K562 (cell line): Measurements from ENCODE around the gene GALE. TPM values are rescaled to one million over a fixed set of nuclear protein-coding genes. Genes with fewer than 3 reads are reported as not detected.

ENCODE experiments used
- ADNP ChIP-seq: fragments of 200-800 bp; sonication (Bioruptor generic); IDR thresholded peaks from 2 replicates; pipeline ENCODE4 v1.6.1; 2016; ENCODE audit warnings: missing genetic modification characterization, missing compliant biosample characterization
- DNMT1 ChIP-seq: fragments of 450-650 bp; IDR thresholded peaks from 2 replicates; pipeline ENCODE4 v1.6.1; 2016; ENCODE audit warnings: antibody characterized with exemption, mild to moderate bottlenecking
- MEF2D ChIP-seq: conservative IDR thresholded peaks from 2 replicates; pipeline ENCODE4 v1.6.1; 2016; ENCODE audit warnings: low read depth, missing genetic modification characterization, missing compliant biosample characterization
- NCOA1 ChIP-seq: fragments of 450-650 bp; IDR thresholded peaks from 2 replicates; pipeline ENCODE4 v1.6.1; 2016; ENCODE audit warnings: low read depth
- PHF20 ChIP-seq: fragments of 450-650 bp; IDR thresholded peaks from 2 replicates; pipeline ENCODE4 v1.6.1; 2018; ENCODE audit not compliant: partially characterized antibody
- RB1 ChIP-seq: fragments of 450-650 bp; IDR thresholded peaks from 2 replicates; pipeline ENCODE4 v1.6.1; 2017; ENCODE audit warnings: low read depth, mild to moderate bottlenecking
- RNF2 ChIP-seq: sonication (generic); IDR thresholded peaks from 2 replicates; pipeline ENCODE4 v1.6.1; 2016
- STAT5B ChIP-seq: fragments of 250-450 bp; sonication (Bioruptor Pico); IDR thresholded peaks from 2 replicates; pipeline ENCODE4 v1.8.0; 2021; ENCODE audit warnings: mild to moderate bottlenecking, inconsistent platforms
- TCF7 ChIP-seq: sonication (generic); IDR thresholded peaks from 2 replicates; pipeline ENCODE4 v1.6.1; 2016; ENCODE audit warnings: antibody characterized with exemption, borderline replicate concordance
- XRCC5 ChIP-seq: fragments of 200-400 bp; formaldehyde crosslinking; IDR thresholded peaks from 2 replicates; pipeline ENCODE4 v1.6.1; 2017; ENCODE audit warnings: low read depth, mild to moderate bottlenecking, low read length
- ZC3H8 ChIP-seq: fragments of 450-650 bp; IDR thresholded peaks from 2 replicates; pipeline ENCODE4 v1.6.1; 2017
- ZNF263 ChIP-seq: sonication (generic); formaldehyde crosslinking; IDR thresholded peaks from 2 replicates; pipeline ENCODE4 v1.8.0; 2022; ENCODE audit warnings: mild to moderate bottlenecking, missing genetic modification reagents, borderline replicate concordance
- ZNF41 ChIP-seq: fragments of 250-450 bp; sonication (Bioruptor Pico); conservative IDR thresholded peaks from 2 replicates; pipeline ENCODE4 v1.4.0; 2020; ENCODE audit warnings: mild to moderate bottlenecking
- ZNF586 ChIP-seq: fragments of 450-650 bp; formaldehyde crosslinking; conservative IDR thresholded peaks from 2 replicates; pipeline ENCODE4 v1.4.0; 2020; ENCODE audit warnings: mild to moderate bottlenecking, moderate library complexity
- polyA plus RNA-seq, 8 experiments: library from polyadenylated mRNA; depleted of rRNA in 4 of 8; stranded (reverse) in 5 of 8; unstranded in 3 of 8; fragments of >200 nt; fragmentation: Nextera tagmentation in 2 of 8; fragmentation: Illumina TruSeq in 1 of 8; extraction: Ambion mirVana in 2 of 8; extraction: Trizol in 1 of 8; gene quantifications; 2 replicates each; pipeline versions ENCODE4 v1.2.1 to v1.2.3, GENCODE V29; 2011 to 2014; ENCODE audit warnings: inconsistent platforms in 1 of 8, missing spikeins in 1 of 8
- total RNA-seq, 7 experiments: library from RNA; depleted of rRNA in 6 of 7; stranded (reverse); fragments of >200 nt in 6 of 7; fragmentation: Illumina TruSeq in 2 of 7; extraction: Trizol in 2 of 7; gene quantifications; 2 replicates each; pipeline versions ENCODE4 v1.2.1 to v1.2.3, GENCODE V29; 2011 to 2021; ENCODE audit warnings: low replicate concordance in 1 of 7
- TF ChIP-seq, protein P1 (sequence below): fragments of 200-800 bp; sonication (Bioruptor generic); IDR thresholded peaks from 2 replicates; pipeline ENCODE4 v1.6.1; 2016; ENCODE audit warnings: missing genetic modification characterization, missing compliant biosample characterization
- TF ChIP-seq, protein P2 (sequence below): fragments of 250-450 bp; sonication (Bioruptor Pico); IDR thresholded peaks from 2 replicates; pipeline ENCODE4 v1.8.0; 2022; ENCODE audit warnings: inconsistent platforms
- TF ChIP-seq, protein P3 (sequence below), 2 experiments: fragments of 450-650 bp; conservative IDR thresholded peaks; 2 replicates each; pipeline ENCODE4 v1.6.1; 2017; ENCODE audit warnings: mild to moderate bottlenecking in 2 of 2, moderate library complexity in 2 of 2
- TF ChIP-seq, protein P4 (sequence below): sonication (generic); formaldehyde crosslinking; IDR thresholded peaks from 2 replicates; pipeline ENCODE4 v1.8.0; 2022; ENCODE audit warnings: missing genetic modification reagents, mild to moderate bottlenecking, borderline replicate concordance

The GALE gene
- total and polyA plus RNA-seq, 9 of the 15 experiments (the other 6 are each of a cell fraction or from before 2014, with no cell fraction given): 8.4 to 139 (median 88.3) TPM

DNA sequence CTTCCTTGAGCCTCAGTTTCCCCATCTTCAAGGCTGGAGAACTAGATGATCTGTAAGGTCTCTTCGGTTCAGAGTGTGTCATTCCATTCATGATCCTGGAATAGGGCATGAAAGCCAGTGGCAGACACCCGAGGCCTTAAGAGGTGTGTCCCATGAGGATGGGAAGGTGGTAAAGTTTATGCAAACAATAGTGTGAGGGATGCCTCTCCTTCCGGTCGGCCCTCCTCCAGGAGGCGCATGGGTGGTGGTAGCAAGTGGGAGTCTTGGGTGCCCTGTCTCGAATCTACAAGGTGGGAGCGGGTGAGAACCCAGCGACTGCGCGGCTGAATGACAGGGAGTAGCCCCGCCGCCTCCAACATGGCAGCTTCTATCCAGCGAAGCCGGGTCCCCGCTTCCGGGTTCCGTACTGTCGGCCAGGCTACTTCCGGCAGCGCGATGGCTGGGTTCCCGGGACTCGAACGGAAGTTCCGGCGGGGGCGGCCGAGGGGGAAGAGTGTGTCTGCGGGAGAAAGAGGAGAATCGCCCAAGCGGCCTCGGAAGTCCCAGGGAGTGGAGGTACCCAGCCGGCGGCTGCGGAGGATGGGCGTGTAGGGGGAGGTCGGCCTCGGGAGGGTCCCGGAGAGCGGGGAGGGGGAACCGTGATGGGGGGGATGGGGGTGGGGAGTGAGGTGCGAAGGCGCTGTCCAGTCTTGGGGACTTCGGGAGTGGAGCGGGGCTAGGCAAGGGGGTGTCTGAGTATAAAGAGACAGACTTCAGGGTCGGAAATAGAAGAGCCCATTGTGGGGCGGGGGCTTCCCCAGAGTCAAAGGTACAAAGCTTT is 9.6 kb downstream of the GALE start, which contains the start of gene LYPLA2 (continued):
- TF ChIP-seq, protein P1, sequence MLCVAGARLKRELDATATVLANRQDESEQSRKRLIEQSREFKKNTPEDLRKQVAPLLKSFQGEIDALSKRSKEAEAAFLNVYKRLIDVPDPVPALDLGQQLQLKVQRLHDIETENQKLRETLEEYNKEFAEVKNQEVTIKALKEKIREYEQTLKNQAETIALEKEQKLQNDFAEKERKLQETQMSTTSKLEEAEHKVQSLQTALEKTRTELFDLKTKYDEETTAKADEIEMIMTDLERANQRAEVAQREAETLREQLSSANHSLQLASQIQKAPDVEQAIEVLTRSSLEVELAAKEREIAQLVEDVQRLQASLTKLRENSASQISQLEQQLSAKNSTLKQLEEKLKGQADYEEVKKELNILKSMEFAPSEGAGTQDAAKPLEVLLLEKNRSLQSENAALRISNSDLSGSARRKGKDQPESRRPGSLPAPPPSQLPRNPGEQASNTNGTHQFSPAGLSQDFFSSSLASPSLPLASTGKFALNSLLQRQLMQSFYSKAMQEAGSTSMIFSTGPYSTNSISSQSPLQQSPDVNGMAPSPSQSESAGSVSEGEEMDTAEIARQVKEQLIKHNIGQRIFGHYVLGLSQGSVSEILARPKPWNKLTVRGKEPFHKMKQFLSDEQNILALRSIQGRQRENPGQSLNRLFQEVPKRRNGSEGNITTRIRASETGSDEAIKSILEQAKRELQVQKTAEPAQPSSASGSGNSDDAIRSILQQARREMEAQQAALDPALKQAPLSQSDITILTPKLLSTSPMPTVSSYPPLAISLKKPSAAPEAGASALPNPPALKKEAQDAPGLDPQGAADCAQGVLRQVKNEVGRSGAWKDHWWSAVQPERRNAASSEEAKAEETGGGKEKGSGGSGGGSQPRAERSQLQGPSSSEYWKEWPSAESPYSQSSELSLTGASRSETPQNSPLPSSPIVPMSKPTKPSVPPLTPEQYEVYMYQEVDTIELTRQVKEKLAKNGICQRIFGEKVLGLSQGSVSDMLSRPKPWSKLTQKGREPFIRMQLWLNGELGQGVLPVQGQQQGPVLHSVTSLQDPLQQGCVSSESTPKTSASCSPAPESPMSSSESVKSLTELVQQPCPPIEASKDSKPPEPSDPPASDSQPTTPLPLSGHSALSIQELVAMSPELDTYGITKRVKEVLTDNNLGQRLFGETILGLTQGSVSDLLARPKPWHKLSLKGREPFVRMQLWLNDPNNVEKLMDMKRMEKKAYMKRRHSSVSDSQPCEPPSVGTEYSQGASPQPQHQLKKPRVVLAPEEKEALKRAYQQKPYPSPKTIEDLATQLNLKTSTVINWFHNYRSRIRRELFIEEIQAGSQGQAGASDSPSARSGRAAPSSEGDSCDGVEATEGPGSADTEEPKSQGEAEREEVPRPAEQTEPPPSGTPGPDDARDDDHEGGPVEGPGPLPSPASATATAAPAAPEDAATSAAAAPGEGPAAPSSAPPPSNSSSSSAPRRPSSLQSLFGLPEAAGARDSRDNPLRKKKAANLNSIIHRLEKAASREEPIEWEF (CRISPR knock-in tag): no peak
- TF ChIP-seq RB1 (peak; percentile 50; the same call in 1 of the 2 replicates), DNMT1 (no peak), XRCC5 (0 out of 2 replicates have a peak, but pooled peaks have one; percentile 14), STAT5B (CRISPR knock-in tag) (no peak), ADNP (tag) (no peak), TCF7 (no peak), ZNF41 (CRISPR knock-in tag) (no peak), ZC3H8 (no peak), RNF2 (no peak), NCOA1 (peak; percentile 87), ZNF586 (CRISPR knock-in tag) (no peak), PHF20 (peak; percentile 93), MEF2D (tag) (no peak), ZNF263 (no peak)
- TF ChIP-seq, protein P2, sequence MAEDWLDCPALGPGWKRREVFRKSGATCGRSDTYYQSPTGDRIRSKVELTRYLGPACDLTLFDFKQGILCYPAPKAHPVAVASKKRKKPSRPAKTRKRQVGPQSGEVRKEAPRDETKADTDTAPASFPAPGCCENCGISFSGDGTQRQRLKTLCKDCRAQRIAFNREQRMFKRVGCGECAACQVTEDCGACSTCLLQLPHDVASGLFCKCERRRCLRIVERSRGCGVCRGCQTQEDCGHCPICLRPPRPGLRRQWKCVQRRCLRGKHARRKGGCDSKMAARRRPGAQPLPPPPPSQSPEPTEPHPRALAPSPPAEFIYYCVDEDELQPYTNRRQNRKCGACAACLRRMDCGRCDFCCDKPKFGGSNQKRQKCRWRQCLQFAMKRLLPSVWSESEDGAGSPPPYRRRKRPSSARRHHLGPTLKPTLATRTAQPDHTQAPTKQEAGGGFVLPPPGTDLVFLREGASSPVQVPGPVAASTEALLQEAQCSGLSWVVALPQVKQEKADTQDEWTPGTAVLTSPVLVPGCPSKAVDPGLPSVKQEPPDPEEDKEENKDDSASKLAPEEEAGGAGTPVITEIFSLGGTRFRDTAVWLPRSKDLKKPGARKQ (CRISPR knock-in tag): no peak
- TF ChIP-seq, protein P3, sequence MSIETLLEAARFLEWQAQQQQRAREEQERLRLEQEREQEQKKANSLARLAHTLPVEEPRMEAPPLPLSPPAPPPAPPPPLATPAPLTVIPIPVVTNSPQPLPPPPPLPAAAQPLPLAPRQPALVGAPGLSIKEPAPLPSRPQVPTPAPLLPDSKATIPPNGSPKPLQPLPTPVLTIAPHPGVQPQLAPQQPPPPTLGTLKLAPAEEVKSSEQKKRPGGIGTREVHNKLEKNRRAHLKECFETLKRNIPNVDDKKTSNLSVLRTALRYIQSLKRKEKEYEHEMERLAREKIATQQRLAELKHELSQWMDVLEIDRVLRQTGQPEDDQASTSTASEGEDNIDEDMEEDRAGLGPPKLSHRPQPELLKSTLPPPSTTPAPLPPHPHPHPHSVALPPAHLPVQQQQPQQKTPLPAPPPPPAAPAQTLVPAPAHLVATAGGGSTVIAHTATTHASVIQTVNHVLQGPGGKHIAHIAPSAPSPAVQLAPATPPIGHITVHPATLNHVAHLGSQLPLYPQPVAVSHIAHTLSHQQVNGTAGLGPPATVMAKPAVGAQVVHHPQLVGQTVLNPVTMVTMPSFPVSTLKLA (conservative IDR thresholded peaks at IDR 0.05): peak; percentile 84 to 86
- TF ChIP-seq, protein P4, sequence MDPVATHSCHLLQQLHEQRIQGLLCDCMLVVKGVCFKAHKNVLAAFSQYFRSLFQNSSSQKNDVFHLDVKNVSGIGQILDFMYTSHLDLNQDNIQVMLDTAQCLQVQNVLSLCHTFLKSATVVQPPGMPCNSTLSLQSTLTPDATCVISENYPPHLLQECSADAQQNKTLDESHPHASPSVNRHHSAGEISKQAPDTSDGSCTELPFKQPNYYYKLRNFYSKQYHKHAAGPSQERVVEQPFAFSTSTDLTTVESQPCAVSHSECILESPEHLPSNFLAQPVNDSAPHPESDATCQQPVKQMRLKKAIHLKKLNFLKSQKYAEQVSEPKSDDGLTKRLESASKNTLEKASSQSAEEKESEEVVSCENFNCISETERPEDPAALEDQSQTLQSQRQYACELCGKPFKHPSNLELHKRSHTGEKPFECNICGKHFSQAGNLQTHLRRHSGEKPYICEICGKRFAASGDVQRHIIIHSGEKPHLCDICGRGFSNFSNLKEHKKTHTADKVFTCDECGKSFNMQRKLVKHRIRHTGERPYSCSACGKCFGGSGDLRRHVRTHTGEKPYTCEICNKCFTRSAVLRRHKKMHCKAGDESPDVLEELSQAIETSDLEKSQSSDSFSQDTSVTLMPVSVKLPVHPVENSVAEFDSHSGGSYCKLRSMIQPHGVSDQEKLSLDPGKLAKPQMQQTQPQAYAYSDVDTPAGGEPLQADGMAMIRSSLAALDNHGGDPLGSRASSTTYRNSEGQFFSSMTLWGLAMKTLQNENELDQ (CRISPR knock-in tag): no peak
